Gastrocnemius medialis (tissue), 4 donors: ENCODE results near the gene MZB1.

ENCODE experiments used
- POLR2A ChIP-seq, 2 donors: fragments of 450-650 bp; IDR thresholded peaks; one replicate each; pipeline ENCODE4 v1.6.1; 2017; ENCODE audit warnings: antibody characterized with exemption in 2 of 2, mild to moderate bottlenecking in 2 of 2, moderate library complexity in 2 of 2
- TF ChIP-seq, protein P1 (sequence below), 5 experiments: fragments of 450-650 bp in 3 of 5; fragments of 200-600 bp in 2 of 5; sonication (generic) in 2 of 5; IDR thresholded peaks in 4 of 5; conservative IDR thresholded peaks in 1 of 5; 1 replicate in 4 of 5; 2 replicates in 1 of 5; pipeline ENCODE4 v1.5.1; 2016 to 2019; ENCODE audit warnings: antibody characterized with exemption in 5 of 5, mild to moderate bottlenecking in 3 of 5, moderate library complexity in 3 of 5

DNA sequence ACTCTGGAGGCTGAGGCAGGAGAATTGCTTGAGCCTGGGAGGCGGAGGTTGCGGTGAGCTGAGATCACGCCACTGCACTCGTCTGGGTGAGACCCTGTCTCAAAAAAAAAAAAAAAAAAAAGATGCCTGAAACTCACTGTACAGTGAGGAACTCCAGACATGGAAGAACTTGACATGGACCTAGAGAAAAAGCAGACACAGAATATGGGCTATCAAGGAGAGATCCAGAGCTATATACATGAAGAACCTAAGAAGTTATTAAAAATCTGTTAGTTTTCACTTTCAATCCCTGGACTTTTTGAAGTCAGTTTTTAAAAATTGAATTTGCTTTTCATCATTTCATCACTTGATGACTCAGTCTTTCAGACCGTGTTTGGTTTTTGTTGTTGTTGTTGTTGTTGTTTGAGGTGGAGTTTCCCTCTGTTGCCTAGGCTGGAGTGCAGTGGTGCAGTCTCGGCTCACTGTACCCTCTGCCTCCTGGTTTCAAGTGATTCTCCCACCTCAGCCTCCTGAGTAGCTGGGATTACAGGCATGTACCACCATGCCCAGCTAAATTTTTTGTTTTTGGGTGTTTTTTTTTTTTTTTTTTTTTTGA is 27.8 kb downstream of the MZB1 start:
- TF ChIP-seq, protein P1, sequence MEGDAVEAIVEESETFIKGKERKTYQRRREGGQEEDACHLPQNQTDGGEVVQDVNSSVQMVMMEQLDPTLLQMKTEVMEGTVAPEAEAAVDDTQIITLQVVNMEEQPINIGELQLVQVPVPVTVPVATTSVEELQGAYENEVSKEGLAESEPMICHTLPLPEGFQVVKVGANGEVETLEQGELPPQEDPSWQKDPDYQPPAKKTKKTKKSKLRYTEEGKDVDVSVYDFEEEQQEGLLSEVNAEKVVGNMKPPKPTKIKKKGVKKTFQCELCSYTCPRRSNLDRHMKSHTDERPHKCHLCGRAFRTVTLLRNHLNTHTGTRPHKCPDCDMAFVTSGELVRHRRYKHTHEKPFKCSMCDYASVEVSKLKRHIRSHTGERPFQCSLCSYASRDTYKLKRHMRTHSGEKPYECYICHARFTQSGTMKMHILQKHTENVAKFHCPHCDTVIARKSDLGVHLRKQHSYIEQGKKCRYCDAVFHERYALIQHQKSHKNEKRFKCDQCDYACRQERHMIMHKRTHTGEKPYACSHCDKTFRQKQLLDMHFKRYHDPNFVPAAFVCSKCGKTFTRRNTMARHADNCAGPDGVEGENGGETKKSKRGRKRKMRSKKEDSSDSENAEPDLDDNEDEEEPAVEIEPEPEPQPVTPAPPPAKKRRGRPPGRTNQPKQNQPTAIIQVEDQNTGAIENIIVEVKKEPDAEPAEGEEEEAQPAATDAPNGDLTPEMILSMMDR (IDR thresholded peaks at IDR 0.05 in 4 of 5, conservative IDR thresholded peaks at IDR 0.05 in 1 of 5) = no peak
- TF ChIP-seq POLR2A (IDR thresholded peaks at IDR 0.05) = no peak
